ENCODE data around the gene CIC. TPM values are rescaled to one million over a fixed set of nuclear protein-coding genes. Genes with fewer than 3 reads are reported as not detected.

Gene CIC
- total and polyA plus RNA-seq, 9 of the 15 experiments (the other 6 are each of a cell fraction or from before 2014, with no cell fraction given) = 0.07 to 44.7 (median 8.6) TPM

- TF ChIP-seq CTBP1 (IDR thresholded peaks at IDR 0.05; ENCODE audit: borderline replicate concordance) (0 out of 2 replicates have a peak, but pooled peaks have one; percentile 1), CCNT2 (IDR thresholded peaks at IDR 0.05; ENCODE audit: borderline replicate concordance, extremely low read depth, insufficient read length, low read depth, low read length) (no peak), UBTF (IDR thresholded peaks at IDR 0.05; ENCODE audit: borderline replicate concordance in 1 of 2, low read depth in 2 of 2, low read length in 2 of 2) (0 out of 4 replicates have a peak, but pooled peaks of 1 of the 2 experiments have one; percentile 40), ZZZ3 (IDR thresholded peaks at IDR 0.05) (no peak), KDM1A (IDR thresholded peaks at IDR 0.05) (no peak), ATF7 (IDR thresholded peaks at IDR 0.05) (no peak), SIN3A (IDR thresholded peaks at IDR 0.05; ENCODE audit: borderline replicate concordance in 2 of 2, control insufficient read depth in 1 of 2, low read depth in 2 of 2, low read length in 2 of 2) (peak in 1 of 2 experiments; percentile 36; a peak in 1 of 4 replicates), NCOA2 (IDR thresholded peaks at IDR 0.05; ENCODE audit: partially characterized antibody in 2 of 2) (no peak), MNT (conservative IDR thresholded peaks at IDR 0.05) (peak; percentile 62 to 67; a peak in 3 of 4 replicates), ZNF274 (IDR thresholded peaks at IDR 0.05; ENCODE audit: borderline replicate concordance, low read depth, low read length) (no peak), ZNF140 (CRISPR knock-in tag; IDR thresholded peaks at IDR 0.05) (no peak), SMAD2 (IDR thresholded peaks at IDR 0.05; ENCODE audit: low read depth, low read length) (no peak), SLC30A9 (CRISPR knock-in tag; IDR thresholded peaks at IDR 0.05) (no peak), ZNF445 (CRISPR knock-in tag; IDR thresholded peaks at IDR 0.05; ENCODE audit: low read depth) (no peak), ZKSCAN1 (IDR thresholded peaks at IDR 0.05; ENCODE audit: low read depth, low read length) (no peak), MYNN (IDR thresholded peaks at IDR 0.05) (no peak; the same call in 1 of the 2 replicates), MYNN (CRISPR knock-in tag; IDR thresholded peaks at IDR 0.05) (no peak), LARP7 (IDR thresholded peaks at IDR 0.05) (no peak), ARID3B (CRISPR knock-in tag; IDR thresholded peaks at IDR 0.05; ENCODE audit: borderline replicate concordance) (no peak), HMGN3 (IDR thresholded peaks at IDR 0.05; ENCODE audit: borderline replicate concordance, extremely low read depth, insufficient read length, low read depth, low read length) (no peak), ARNT (IDR thresholded peaks at IDR 0.05) (no peak)
Measured at GRCh38 chr19:42253245-42254088, 15.6 kb upstream of the CIC start (continued).
